Transverse colon (tissue), 4 donors: Measurements from ENCODE around the gene PDLIM7.

Source experiments
- CTCF ChIP-seq, 5 experiments: fragments of 200-600 bp in 3 of 5; fragments of 450-650 bp in 2 of 5; sonication (generic) in 3 of 5; IDR thresholded peaks; 1 replicate in 2 of 5; 2 replicates in 3 of 5; pipeline ENCODE4 v1.5.1; 2016 to 2017; ENCODE audit warnings: antibody characterized with exemption in 5 of 5, inconsistent platforms in 3 of 5, mild to moderate bottlenecking in 2 of 5, moderate library complexity in 1 of 5
- POLR2A ChIP-seq: fragments of 450-650 bp; IDR thresholded peaks from one replicate; pipeline ENCODE4 v1.6.1; 2016; ENCODE audit warnings: antibody characterized with exemption, mild to moderate bottlenecking, moderate library complexity
- POLR2AphosphoS5 ChIP-seq, 3 donors: sonication (generic); formaldehyde crosslinking; IDR thresholded peaks; one replicate each; pipeline ENCODE4 v1.6.1; 2016; ENCODE audit warnings: antibody characterized with exemption in 3 of 3

GRCh38 chr5:177437623-177438022 is 59.8 kb downstream of the PDLIM7 start:
- TF ChIP-seq CTCF (IDR thresholded peaks at IDR 0.05) = no peak
- TF ChIP-seq POLR2AphosphoS5 (IDR thresholded peaks at IDR 0.05) = no peak
- no peak for TF ChIP-seq POLR2A
